HepG2 (cell line): ENCODE measurements around the gene SPATS2. TPM values are rescaled to one million over a fixed set of nuclear protein-coding genes. Genes with fewer than 3 reads are reported as not detected.

ENCODE experiments used
- ARID2 ChIP-seq: sonication (generic); formaldehyde crosslinking; IDR thresholded peaks from 2 replicates; pipeline ENCODE4 v1.8.1; 2022; ENCODE audit warnings: mild to moderate bottlenecking, missing genetic modification reagents, borderline replicate concordance
- DRAP1 ChIP-seq: IDR thresholded peaks from 2 replicates; pipeline ENCODE4 v1.6.1; 2016; ENCODE audit warnings: missing genetic modification reagents, missing compliant biosample characterization
- ELK4 ChIP-seq: sonication (generic); formaldehyde crosslinking; IDR thresholded peaks from 2 replicates; pipeline ENCODE4 v1.9.0; 2021; ENCODE audit warnings: missing genetic modification reagents, borderline replicate concordance
- HNRNPK ChIP-seq: fragments of 200-400 bp; formaldehyde crosslinking; IDR thresholded peaks from 2 replicates; pipeline ENCODE4 v1.6.1; 2018; ENCODE audit warnings: low read length, low read depth, moderate library complexity, mild to moderate bottlenecking; ENCODE audit not compliant: poor library complexity, severe bottlenecking
- NCOA1 ChIP-seq: sonication (generic); formaldehyde crosslinking; IDR thresholded peaks from 2 replicates; pipeline ENCODE4 v1.9.0; 2021; ENCODE audit warnings: missing genetic modification reagents
- NCOR1 ChIP-seq: fragments of 200-600 bp; sonication (generic); IDR thresholded peaks from 2 replicates; pipeline ENCODE4 v1.7.0; 2017; ENCODE audit warnings: antibody characterized with exemption, low read length, borderline replicate concordance
- TBX2 ChIP-seq: sonication (generic); formaldehyde crosslinking; IDR thresholded peaks from 2 replicates; pipeline ENCODE4 v1.5.0; 2020; ENCODE audit warnings: missing genetic modification reagents, mild to moderate bottlenecking, borderline replicate concordance
- TBX3 ChIP-seq: fragments of 450-650 bp; IDR thresholded peaks from 2 replicates; pipeline ENCODE4 v1.6.1; 2017; ENCODE audit warnings: antibody characterized with exemption, mild to moderate bottlenecking, inconsistent platforms, borderline replicate concordance
- TCF7 ChIP-seq: sonication (generic); IDR thresholded peaks from 2 replicates; pipeline ENCODE4 v1.6.1; 2016; ENCODE audit warnings: antibody characterized with exemption, low read depth
- ZBTB2 ChIP-seq: sonication (generic); formaldehyde crosslinking; IDR thresholded peaks from 2 replicates; pipeline ENCODE4 v1.8.0; 2022; ENCODE audit warnings: low read depth, missing genetic modification reagents
- ZBTB25 ChIP-seq: IDR thresholded peaks from 2 replicates; pipeline ENCODE4 v1.6.1; 2018; ENCODE audit warnings: missing genetic modification reagents
- ZBTB3 ChIP-seq: sonication (generic); formaldehyde crosslinking; IDR thresholded peaks from 2 replicates; pipeline ENCODE4 v1.4.0; 2020; ENCODE audit warnings: low read depth, mild to moderate bottlenecking, moderate library complexity, missing genetic modification reagents, borderline replicate concordance
- ZFAT ChIP-seq: sonication (generic); formaldehyde crosslinking; conservative IDR thresholded peaks from 2 replicates; pipeline ENCODE4 v1.8.1; 2023; ENCODE audit warnings: missing genetic modification reagents, inconsistent platforms
- ZNF12 ChIP-seq: sonication (generic); formaldehyde crosslinking; IDR thresholded peaks from 2 replicates; pipeline ENCODE4 v1.5.0; 2020; ENCODE audit warnings: missing genetic modification reagents
- ZNF136 ChIP-seq: sonication (generic); formaldehyde crosslinking; IDR thresholded peaks from 2 replicates; pipeline ENCODE4 v1.8.1; 2022; ENCODE audit warnings: low read depth, mild to moderate bottlenecking, moderate library complexity, missing genetic modification reagents
- ZNF264 ChIP-seq: sonication (generic); formaldehyde crosslinking; IDR thresholded peaks from 2 replicates; pipeline ENCODE4 v1.4.0; 2020; ENCODE audit warnings: missing genetic modification reagents
- ZNF335 ChIP-seq: sonication (generic); formaldehyde crosslinking; IDR thresholded peaks from 2 replicates; pipeline ENCODE4 v1.4.0; 2020; ENCODE audit warnings: missing genetic modification reagents
- ZNF44 ChIP-seq: sonication (generic); formaldehyde crosslinking; IDR thresholded peaks from 2 replicates; pipeline ENCODE4 v1.5.1; 2020; ENCODE audit warnings: mild to moderate bottlenecking, missing genetic modification reagents
- ZNF503 ChIP-seq: sonication (generic); formaldehyde crosslinking; IDR thresholded peaks from 2 replicates; pipeline ENCODE4 v1.4.0; 2020; ENCODE audit warnings: missing genetic modification reagents
- ZNF549 ChIP-seq: sonication (generic); formaldehyde crosslinking; IDR thresholded peaks from 2 replicates; pipeline ENCODE4 v1.5.0; 2020; ENCODE audit warnings: missing genetic modification reagents
- ZNF670 ChIP-seq: sonication (generic); formaldehyde crosslinking; IDR thresholded peaks from 2 replicates; pipeline ENCODE4 v1.8.0; 2022; ENCODE audit warnings: mild to moderate bottlenecking, missing genetic modification reagents, borderline replicate concordance
- ZNF777 ChIP-seq: sonication (generic); formaldehyde crosslinking; IDR thresholded peaks from 2 replicates; pipeline ENCODE4 v1.4.0; 2020; ENCODE audit warnings: missing genetic modification reagents
- ZNF782 ChIP-seq: sonication (generic); formaldehyde crosslinking; IDR thresholded peaks from 2 replicates; pipeline ENCODE4 v1.4.0; 2020; ENCODE audit warnings: missing genetic modification reagents, mild to moderate bottlenecking, borderline replicate concordance
- polyA plus RNA-seq, 8 experiments: library from polyadenylated mRNA; depleted of rRNA in 3 of 8; stranded (reverse) in 7 of 8; unstranded in 1 of 8; fragments of >200 nt; fragmentation: Illumina TruSeq in 4 of 8; extraction: Trizol in 4 of 8; gene quantifications; 2 replicates each; pipeline versions ENCODE4 v1.2.1 to v1.2.3, GENCODE V29; 2011 to 2016; ENCODE audit warnings: low read depth in 4 of 8, missing spikeins in 1 of 8, mixed read lengths in 1 of 8; ENCODE audit not compliant: insufficient read depth in 1 of 8
- total RNA-seq, 5 experiments: library from RNA; depleted of rRNA; stranded (reverse); fragments of >200 nt; fragmentation: Illumina TruSeq; extraction: Trizol; gene quantifications; 2 replicates each; pipeline ENCODE4 v1.2.3, GENCODE V29; 2016; ENCODE audit warnings: low read depth in 1 of 5

The SPATS2 gene
- total and polyA plus RNA-seq, 2 of the 13 experiments (the other 11 are each of a cell fraction or from before 2014, with no cell fraction given), result 19.3 to 28.1 TPM

GRCh38 chr12:49336645-49337584, 30.3 kb upstream of the SPATS2 start, which contains the start of gene C1QL4 (continued):
- TF ChIP-seq ZNF670, result no peak
- no peak for TF ChIP-seq ZBTB2 (CRISPR knock-in tag)
- TF ChIP-seq ZNF44 (CRISPR knock-in tag), result no peak
- TF ChIP-seq ZFAT (CRISPR knock-in tag), result no peak
- no peak for TF ChIP-seq TCF7
- TF ChIP-seq ZNF335, result no peak
- TF ChIP-seq ZNF12, result 0 out of 2 replicates have a peak, but pooled peaks have one; percentile 65
- no peak for TF ChIP-seq NCOR1
- TF ChIP-seq TBX3, result no peak
- TF ChIP-seq HNRNPK, result peak; percentile 99
- TF ChIP-seq ZNF782 (CRISPR knock-in tag), result no peak
- no peak for TF ChIP-seq ZBTB3 (CRISPR knock-in tag)
- no peak for TF ChIP-seq NCOA1 (CRISPR knock-in tag)
- 0 out of 2 replicates have a peak, but pooled peaks have one; percentile 27 for TF ChIP-seq ZBTB25 (CRISPR knock-in tag)
- TF ChIP-seq ARID2, result no peak
- no peak for TF ChIP-seq ELK4 (CRISPR knock-in tag)
- no peak for TF ChIP-seq ZNF549 (CRISPR knock-in tag)
- TF ChIP-seq ZNF777, result peak; percentile 60
- TF ChIP-seq ZNF264 (CRISPR knock-in tag), result no peak
- no peak for TF ChIP-seq ZNF503 (CRISPR knock-in tag)
- 0 out of 2 replicates have a peak, but pooled peaks have one; percentile 11 for TF ChIP-seq TBX2 (CRISPR knock-in tag)
- TF ChIP-seq ZNF136 (CRISPR knock-in tag), result no peak
- TF ChIP-seq DRAP1 (CRISPR knock-in tag), result peak; percentile 62
